GM19351 (cell line): ENCODE results near the gene CD180.

ENCODE experiments used
- ATAC-seq: cut with Tn5 transposase; IDR thresholded peaks from one replicate; pipeline ENCODE4 v1.9.1; 2021; ENCODE audit warnings: mild to moderate bottlenecking, moderate library complexity; ENCODE audit not compliant: unreplicated experiment

CD180 gene

DNA sequence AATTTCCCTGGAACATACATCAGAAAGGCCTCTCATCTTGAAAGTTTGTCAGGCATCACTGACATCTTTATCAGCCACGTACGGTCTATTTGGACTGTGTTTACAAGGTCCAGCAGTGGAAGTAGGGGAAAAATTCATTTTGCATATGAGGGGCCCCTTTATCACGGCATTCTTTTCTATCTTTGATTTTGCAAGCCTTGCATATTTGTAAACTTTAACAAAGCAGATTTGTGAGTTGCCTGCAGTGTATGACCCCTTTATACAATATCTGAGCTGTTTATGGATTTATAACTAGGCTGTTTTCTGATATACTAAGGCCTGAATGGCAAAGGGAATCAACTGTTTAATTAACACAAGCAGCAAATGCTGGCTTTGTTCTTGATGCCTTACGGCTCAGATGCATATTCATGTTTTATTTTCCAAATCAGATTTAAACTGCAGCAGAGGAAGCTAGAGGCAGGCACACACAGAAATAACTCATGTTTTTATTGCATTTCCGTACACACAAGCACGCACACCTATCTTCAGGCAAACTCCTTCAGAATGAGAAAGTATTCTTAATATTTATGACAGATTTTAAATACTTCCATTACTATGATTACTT is 61.1 kb downstream of the CD180 start:
- no peak for ATAC-seq

DNA sequence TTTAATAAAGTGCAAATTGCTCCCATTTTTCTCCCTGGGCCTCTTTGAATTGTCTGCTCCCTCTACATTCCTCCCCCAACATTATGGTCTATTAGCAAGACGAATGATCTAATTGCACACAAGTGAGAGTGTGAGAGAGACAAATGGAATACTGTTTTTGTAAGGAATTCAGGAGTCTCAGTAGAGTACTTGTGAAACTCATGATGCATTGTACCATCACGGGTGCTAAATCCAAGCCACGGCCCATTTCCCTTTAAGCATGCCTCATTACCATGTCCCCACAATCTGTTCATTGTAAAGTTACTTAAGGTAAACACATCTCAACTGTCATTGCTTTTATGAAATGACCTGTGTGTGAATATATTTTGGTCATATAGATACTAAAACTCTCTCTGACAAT is 62.8 kb downstream of the CD180 start:
- no peak for ATAC-seq

GRCh38 chr5:67133217-67133616 is 63.4 kb downstream of the CD180 start:
- ATAC-seq: no peak

GRCh38 chr5:67129768-67130167 is 66.8 kb downstream of the CD180 start:
- no peak for ATAC-seq
